Nephron (organoid): ENCODE measurements around the gene ANKFN1.

Experiments
- H3K27ac Mint-ChIP-seq, 3 experiments: 2 replicates each; pipeline ENCODE4 v1.8.0; 2020; ENCODE audit warnings: mixed read lengths in 3 of 3, mild to moderate bottlenecking in 2 of 3, moderate library complexity in 1 of 3
- H3K27me3 Mint-ChIP-seq: 2 replicates; pipeline ENCODE4 v1.8.0; 2021; ENCODE audit warnings: low read depth, mild to moderate bottlenecking, moderate library complexity, mixed read lengths
- H3K36me3 Mint-ChIP-seq: 2 replicates; pipeline ENCODE4 v1.8.0; 2020; ENCODE audit warnings: low read depth, mixed read lengths
- H3K4me1 Mint-ChIP-seq: 2 replicates; pipeline ENCODE4 v1.8.0; 2020; ENCODE audit warnings: mixed read lengths
- H3K4me3 Mint-ChIP-seq, 3 experiments: 2 replicates each; pipeline ENCODE4 v1.8.0; 2020; ENCODE audit warnings: mild to moderate bottlenecking in 3 of 3, mixed read lengths in 3 of 3, moderate library complexity in 2 of 3
- H3K9me3 Mint-ChIP-seq: 2 replicates; pipeline ENCODE4 v1.8.0; 2020; ENCODE audit warnings: mixed read lengths
- TF ChIP-seq, protein P1 (sequence below), 3 experiments: fragments of 200-600 bp; sonication (generic); IDR thresholded peaks; one replicate each; pipeline ENCODE4 v1.5.0; 2021; ENCODE audit warnings: antibody characterized with exemption in 3 of 3; ENCODE audit not compliant: unreplicated experiment in 3 of 3

Gene ANKFN1

DNA sequence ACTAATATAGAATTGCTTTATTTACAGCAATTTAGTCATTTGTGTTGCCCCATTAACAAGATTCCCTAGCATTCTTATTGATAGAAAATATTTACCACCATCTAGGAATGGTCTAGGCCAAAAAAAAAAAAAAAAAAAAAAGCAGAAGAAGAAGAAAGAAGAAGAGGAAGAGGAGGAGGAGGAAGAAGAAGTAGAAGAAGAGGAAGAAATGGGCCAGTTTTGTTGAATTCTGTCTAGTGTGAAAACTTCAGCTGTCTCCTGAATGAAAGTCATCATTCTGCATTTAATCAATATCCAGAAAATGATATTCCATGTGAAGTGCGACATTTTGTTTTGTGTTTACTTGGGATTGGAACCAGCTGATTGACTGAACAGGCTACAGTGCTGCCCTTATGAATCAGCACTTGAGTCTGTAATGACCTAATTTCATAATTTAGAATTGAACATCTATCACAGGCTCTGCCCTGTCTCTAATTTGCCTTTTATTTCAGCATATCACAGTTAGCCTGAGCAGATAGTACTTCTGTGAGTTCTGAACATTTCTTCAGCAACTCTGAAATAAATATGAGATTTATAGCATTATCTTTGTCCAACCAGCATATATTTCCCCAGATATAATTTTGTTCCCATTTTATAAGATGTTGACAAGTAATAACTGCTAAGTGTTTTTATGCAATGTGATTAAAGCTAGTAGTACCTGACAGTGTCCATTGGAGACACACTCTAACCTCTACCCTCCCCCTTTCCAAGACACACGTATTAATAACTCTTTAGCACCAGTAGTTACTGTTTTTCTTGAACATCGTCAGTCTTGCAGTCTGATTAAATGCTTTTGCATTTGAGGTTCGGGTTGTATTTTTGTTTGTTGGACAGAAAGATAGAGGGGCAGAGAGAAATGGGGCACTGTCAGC is 5.9 kb downstream of the ANKFN1 start:
- H3K4me3 Mint-ChIP-seq = no peak overlapping the region

DNA sequence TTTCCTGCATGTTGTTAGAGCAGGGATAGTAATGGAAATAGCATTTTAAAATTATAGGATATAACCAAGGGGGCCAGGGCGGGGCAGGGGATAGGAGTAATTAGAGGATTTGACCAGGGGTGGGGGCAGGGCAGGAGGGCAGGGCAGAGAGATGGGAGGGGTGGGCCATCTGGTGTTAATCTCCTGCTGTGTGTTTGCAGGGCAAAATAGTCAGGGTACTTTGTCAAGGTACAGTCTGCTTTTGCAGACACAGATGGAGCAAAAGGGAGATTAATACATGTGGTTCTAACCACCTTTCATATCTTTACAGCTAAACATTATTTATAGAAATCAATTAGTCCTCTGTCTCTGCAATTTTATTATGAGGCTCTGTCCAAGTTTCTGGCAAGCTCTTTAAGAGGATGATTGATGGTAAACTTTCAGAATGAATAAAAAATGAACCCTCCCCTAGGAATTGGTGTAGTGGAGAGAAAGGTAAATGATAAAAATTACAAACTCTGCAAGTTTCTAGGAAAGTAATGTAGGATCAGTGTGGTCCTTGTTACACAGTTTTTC is 6.6 kb downstream of the ANKFN1 start:
- no peak overlapping the region for H3K4me3 Mint-ChIP-seq
- H3K27me3 Mint-ChIP-seq = peaks cover 4% of the 10 kb centered on the region
- H3K27ac Mint-ChIP-seq = peak overlapping the region in 2 of 3 experiments; percentile 27 to 63
- TF ChIP-seq, protein P1, sequence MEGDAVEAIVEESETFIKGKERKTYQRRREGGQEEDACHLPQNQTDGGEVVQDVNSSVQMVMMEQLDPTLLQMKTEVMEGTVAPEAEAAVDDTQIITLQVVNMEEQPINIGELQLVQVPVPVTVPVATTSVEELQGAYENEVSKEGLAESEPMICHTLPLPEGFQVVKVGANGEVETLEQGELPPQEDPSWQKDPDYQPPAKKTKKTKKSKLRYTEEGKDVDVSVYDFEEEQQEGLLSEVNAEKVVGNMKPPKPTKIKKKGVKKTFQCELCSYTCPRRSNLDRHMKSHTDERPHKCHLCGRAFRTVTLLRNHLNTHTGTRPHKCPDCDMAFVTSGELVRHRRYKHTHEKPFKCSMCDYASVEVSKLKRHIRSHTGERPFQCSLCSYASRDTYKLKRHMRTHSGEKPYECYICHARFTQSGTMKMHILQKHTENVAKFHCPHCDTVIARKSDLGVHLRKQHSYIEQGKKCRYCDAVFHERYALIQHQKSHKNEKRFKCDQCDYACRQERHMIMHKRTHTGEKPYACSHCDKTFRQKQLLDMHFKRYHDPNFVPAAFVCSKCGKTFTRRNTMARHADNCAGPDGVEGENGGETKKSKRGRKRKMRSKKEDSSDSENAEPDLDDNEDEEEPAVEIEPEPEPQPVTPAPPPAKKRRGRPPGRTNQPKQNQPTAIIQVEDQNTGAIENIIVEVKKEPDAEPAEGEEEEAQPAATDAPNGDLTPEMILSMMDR (IDR thresholded peaks at IDR 0.05; ENCODE audit: unreplicated experiment in 3 of 3) = no peak
- H3K4me1 Mint-ChIP-seq = peaks cover 37% of the 10 kb centered on the region
- no peaks in the 10 kb centered on the region for H3K9me3 Mint-ChIP-seq
- H3K36me3 Mint-ChIP-seq = no peaks in the 10 kb centered on the region

More for the DNA sequence above, 5.9 kb downstream of the ANKFN1 start:
- Mint-ChIP-seq H3K27me3 (peaks cover 4% of the 10 kb centered on the region), H3K27ac (peak overlapping the region in 1 of 3 experiments; percentile 63), H3K36me3 (no peaks in the 10 kb centered on the region), H3K9me3 (no peaks in the 10 kb centered on the region), H3K4me1 (peaks cover 37% of the 10 kb centered on the region)
- TF ChIP-seq, protein P1 (IDR thresholded peaks at IDR 0.05; ENCODE audit: unreplicated experiment in 3 of 3) = no peak

DNA sequence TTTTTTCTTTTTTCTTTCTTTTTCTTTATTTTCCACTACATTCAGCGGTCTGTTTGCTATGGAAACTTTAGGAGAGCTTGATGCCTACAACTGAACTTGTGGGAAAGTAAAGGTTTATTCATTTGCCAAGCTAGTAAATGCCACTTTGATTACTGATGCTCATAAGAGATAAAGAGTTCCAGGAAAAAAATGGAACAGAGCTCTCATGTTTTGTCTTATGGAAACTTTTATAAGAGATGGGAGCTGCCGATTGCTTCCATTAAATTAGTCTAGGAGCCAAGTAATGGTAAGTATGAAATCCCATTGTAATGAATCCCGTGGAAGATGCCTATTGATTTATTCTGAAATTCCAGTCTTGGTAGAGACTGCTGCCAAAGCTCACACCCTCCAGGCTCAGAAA is 7.1 kb downstream of the ANKFN1 start:
- TF ChIP-seq, protein P1 (IDR thresholded peaks at IDR 0.05; ENCODE audit: unreplicated experiment in 3 of 3) = no peak
- no peaks in the 10 kb centered on the region for H3K36me3 Mint-ChIP-seq
- H3K9me3 Mint-ChIP-seq = no peaks in the 10 kb centered on the region
- H3K4me3 Mint-ChIP-seq = no peak overlapping the region
- H3K27me3 Mint-ChIP-seq = peaks cover 1% of the 10 kb centered on the region
- peak overlapping the region in 2 of 3 experiments; percentile 9 to 27 for H3K27ac Mint-ChIP-seq
- H3K4me1 Mint-ChIP-seq = peaks cover 37% of the 10 kb centered on the region

- Mint-ChIP-seq H3K36me3 (no peaks in the 10 kb centered on the region), H3K27me3 (peaks cover 3% of the 10 kb centered on the region), H3K4me3 (no peak overlapping the region), H3K4me1 (peaks cover 5% of the 10 kb centered on the region), H3K9me3 (no peaks in the 10 kb centered on the region), H3K27ac (no peak overlapping the region)
- TF ChIP-seq, protein P1 (IDR thresholded peaks at IDR 0.05; ENCODE audit: unreplicated experiment in 3 of 3) = no peak
These were observed 11.9 kb downstream of the ANKFN1 start for GRCh38 chr17:56165072-56165641.

DNA sequence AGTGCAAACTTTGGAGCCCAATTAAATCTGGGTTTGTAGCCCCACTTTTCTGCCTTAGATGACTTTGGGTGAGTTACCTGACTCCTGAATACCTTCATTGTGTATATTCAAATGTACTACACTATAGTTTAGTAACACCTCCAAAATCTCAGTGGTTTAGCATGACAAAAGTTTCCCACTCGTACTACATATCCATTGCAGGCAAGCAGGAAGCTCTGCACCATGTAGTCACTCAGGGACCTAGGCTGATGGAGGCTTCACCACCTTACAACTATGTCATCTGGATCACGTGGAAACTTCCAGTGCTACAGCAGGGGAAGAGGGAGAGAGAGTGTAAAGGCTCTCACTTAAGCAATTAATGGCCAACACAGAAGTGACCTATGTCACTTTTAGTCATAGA is 14.2 kb downstream of the ANKFN1 start:
- H3K36me3 Mint-ChIP-seq = no peaks in the 10 kb centered on the region
- no peak overlapping the region for H3K4me3 Mint-ChIP-seq
- peaks cover 4% of the 10 kb centered on the region for H3K27me3 Mint-ChIP-seq
- TF ChIP-seq, protein P1 (IDR thresholded peaks at IDR 0.05; ENCODE audit: unreplicated experiment in 3 of 3) = no peak
- H3K27ac Mint-ChIP-seq = no peak overlapping the region
- H3K4me1 Mint-ChIP-seq = peaks cover 6% of the 10 kb centered on the region
- no peaks in the 10 kb centered on the region for H3K9me3 Mint-ChIP-seq
